BE2C (cell line): ENCODE data around the gene CMC4.

Experiments used
- DNase-seq: peaks from one replicate; pipeline ENCODE4 v3.0.0-alpha.2; 2020
- H3K27me3 ChIP-seq: fragments of 250-450 bp; sonication (Bioruptor Pico); 2 replicates; pipeline ENCODE4 v1.5.1; 2020; ENCODE audit warnings: mild to moderate bottlenecking
- H3K36me3 ChIP-seq: fragments of 250-450 bp; sonication (Bioruptor Pico); 2 replicates; pipeline ENCODE4 v1.5.1; 2020; ENCODE audit warnings: mild to moderate bottlenecking
- H3K4me1 ChIP-seq: fragments of 250-450 bp; sonication (Bioruptor Pico); 2 replicates; pipeline ENCODE4 v1.5.1; 2020
- H3K4me3 ChIP-seq: 2 replicates; pipeline ENCODE4 v1.5.1; 2011; ENCODE audit warnings: low read depth, low read length
- H3K9me3 ChIP-seq: fragments of 250-450 bp; sonication (Bioruptor Pico); 2 replicates; pipeline ENCODE4 v1.5.1; 2020
- TF ChIP-seq, protein P1 (sequence below): IDR thresholded peaks from 2 replicates; pipeline ENCODE4 v1.5.1; 2012; ENCODE audit warnings: mild to moderate bottlenecking, low read depth, low read length

The CMC4 gene

DNA sequence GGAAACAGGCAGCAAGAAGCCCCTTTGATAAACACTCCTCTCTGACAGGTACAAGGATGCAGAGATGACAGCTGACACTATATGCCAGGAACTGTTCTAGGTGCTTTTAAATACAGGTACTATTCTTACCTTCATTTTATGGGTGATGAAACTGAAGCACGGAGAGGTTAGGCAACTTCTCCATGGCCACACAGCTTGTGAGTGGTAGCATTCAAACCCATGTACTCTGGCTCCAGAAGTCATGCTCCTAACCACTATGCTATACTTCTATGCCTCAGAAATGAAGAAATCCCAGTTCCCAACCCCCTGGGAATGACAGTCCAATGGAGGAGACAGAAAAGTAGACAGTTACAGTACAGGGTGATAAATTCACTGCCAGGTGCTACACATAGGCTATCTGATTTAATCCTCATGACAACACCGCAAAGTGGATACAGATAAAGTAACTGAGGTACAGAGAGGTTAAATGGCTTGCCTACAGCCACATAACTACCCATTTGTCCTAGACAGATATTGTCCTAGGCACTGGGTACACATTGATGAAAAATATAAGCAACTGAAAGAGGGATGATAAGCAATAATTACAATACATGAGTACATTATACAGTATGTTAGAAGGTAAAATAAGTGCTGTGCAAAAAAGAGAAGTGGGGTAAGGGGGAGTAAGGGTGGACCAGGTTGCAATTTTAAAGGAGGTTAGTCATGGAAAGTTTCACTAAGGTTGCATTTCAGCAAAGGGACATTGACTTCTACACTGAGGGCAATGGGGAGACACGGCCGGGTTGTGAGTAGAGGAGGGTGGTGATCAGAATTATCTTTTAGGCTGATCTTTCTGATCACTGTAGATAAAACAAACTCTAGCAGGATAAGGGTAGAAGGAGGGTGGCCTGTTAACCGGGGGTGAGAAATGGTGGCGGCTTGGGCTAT lies 46.8 kb downstream of the CMC4 start:
- Histone ChIP-seq H3K4me1 (no peaks in the 10 kb centered on the region), H3K27me3 (no peaks in the 10 kb centered on the region), H3K4me3 (no peak overlapping the region), H3K9me3 (no peaks in the 10 kb centered on the region), H3K36me3 (no peaks in the 10 kb centered on the region)
- TF ChIP-seq, protein P1, sequence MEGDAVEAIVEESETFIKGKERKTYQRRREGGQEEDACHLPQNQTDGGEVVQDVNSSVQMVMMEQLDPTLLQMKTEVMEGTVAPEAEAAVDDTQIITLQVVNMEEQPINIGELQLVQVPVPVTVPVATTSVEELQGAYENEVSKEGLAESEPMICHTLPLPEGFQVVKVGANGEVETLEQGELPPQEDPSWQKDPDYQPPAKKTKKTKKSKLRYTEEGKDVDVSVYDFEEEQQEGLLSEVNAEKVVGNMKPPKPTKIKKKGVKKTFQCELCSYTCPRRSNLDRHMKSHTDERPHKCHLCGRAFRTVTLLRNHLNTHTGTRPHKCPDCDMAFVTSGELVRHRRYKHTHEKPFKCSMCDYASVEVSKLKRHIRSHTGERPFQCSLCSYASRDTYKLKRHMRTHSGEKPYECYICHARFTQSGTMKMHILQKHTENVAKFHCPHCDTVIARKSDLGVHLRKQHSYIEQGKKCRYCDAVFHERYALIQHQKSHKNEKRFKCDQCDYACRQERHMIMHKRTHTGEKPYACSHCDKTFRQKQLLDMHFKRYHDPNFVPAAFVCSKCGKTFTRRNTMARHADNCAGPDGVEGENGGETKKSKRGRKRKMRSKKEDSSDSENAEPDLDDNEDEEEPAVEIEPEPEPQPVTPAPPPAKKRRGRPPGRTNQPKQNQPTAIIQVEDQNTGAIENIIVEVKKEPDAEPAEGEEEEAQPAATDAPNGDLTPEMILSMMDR: no peak
- DNase-seq: no peak

DNA sequence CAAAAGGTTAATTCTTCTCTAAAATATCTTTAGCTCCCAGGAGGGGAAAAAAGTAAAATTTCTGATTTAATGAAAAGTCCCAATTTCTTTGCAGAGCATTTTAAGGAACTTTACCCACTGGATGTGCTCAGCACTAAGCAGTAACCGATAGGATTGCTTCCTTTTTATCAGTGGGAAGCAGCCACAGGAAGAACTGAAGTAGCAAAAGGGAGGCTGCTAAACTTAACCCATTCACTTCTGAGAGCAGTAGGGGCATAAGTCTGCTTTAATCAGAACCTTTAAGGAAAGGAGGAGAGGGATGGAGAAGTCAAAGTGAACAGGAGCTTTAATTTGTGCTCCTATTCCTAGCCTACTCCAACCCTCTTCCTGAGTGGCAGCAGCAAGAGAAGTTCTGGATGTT lies 48.4 kb downstream of the CMC4 start, which contains the start of gene F8:
Gene F8, minus strand, starts transcription at position 139 of the 400 bp plus-strand sequence. CDS start 171 bp downstream, outside the sequence.
- Histone ChIP-seq H3K4me1 (no peaks in the 10 kb centered on the region), H3K27me3 (no peaks in the 10 kb centered on the region), H3K4me3 (no peak within 1 kb of the TSS), H3K36me3 (no peaks in the 10 kb centered on the region), H3K9me3 (no peaks in the 10 kb centered on the region)
- no peak for DNase-seq
- TF ChIP-seq, protein P1: no peak

DNA sequence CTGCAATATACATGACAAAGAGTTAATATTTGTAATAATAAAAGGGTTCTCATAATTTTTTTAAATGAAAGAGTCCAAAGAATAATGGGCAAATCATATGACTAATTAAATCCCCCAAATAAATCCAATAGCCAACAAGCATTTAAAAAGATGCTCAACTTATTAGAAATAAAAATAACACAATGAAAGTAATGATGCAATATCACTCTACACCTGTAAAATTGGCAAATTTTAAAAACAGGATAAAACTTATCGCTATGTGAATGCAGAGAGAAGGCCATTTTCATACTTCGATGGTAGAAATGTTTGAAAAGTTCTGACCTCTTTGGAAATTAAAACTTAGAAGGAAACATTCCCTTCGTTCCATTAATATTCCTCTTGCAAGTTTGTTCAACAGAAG lies 50.3 kb downstream of the CMC4 start:
- Histone ChIP-seq H3K4me3 (no peak overlapping the region), H3K36me3 (no peaks in the 10 kb centered on the region), H3K9me3 (no peaks in the 10 kb centered on the region), H3K27me3 (no peaks in the 10 kb centered on the region), H3K4me1 (no peaks in the 10 kb centered on the region)
- TF ChIP-seq, protein P1: no peak
- DNase-seq: no peak
